Hepatocyte (in vitro differentiated cells): ENCODE measurements around the gene AIFM3. TPM values are rescaled to one million over a fixed set of nuclear protein-coding genes. Genes with fewer than 3 reads are reported as not detected.
A peak's percentile ranks its signal among the peaks of the same experiment; 100 is the strongest.

ENCODE experiments used
- DNase-seq: peaks from one replicate; pipeline ENCODE4 v3.0.0-alpha.2; 2016; ENCODE audit warnings: low spot score
- H2AFZ ChIP-seq: fragments of 200-600 bp; sonication (generic); 2 replicates; pipeline ENCODE4 v1.6.0; 2016; ENCODE audit warnings: antibody characterized with exemption, mild to moderate bottlenecking
- H3K27ac ChIP-seq: fragments of 200-600 bp; sonication (generic); 2 replicates; pipeline ENCODE4 v1.5.1; 2016; ENCODE audit warnings: mild to moderate bottlenecking
- H3K27me3 ChIP-seq: fragments of 200-600 bp; sonication (generic); 2 replicates; pipeline ENCODE4 v1.6.1; 2016
- H3K36me3 ChIP-seq: fragments of 200-600 bp; sonication (generic); replicated peaks from 2 replicates; pipeline ENCODE4 v1.5.1; 2016; ENCODE audit warnings: low read depth; ENCODE audit not compliant: insufficient read depth
- H3K4me1 ChIP-seq: fragments of 200-600 bp; sonication (generic); 2 replicates; pipeline ENCODE4 v1.5.1; 2016; ENCODE audit warnings: mild to moderate bottlenecking, moderate library complexity; ENCODE audit not compliant: insufficient read depth
- H3K4me2 ChIP-seq: fragments of 200-600 bp; sonication (generic); 2 replicates; pipeline ENCODE4 v1.6.0; 2016
- H3K4me3 ChIP-seq: fragments of 200-600 bp; sonication (generic); 2 replicates; pipeline ENCODE4 v1.5.1; 2016; ENCODE audit warnings: mild to moderate bottlenecking
- H3K79me2 ChIP-seq: fragments of 200-600 bp; sonication (generic); 2 replicates; pipeline ENCODE4 v1.6.0; 2017; ENCODE audit warnings: mild to moderate bottlenecking
- H3K9me2 ChIP-seq: fragments of 200-600 bp; sonication (generic); replicated peaks from 2 replicates; pipeline ENCODE4 v1.6.0; 2017; ENCODE audit warnings: mild to moderate bottlenecking; ENCODE audit not compliant: insufficient read depth
- H3K9me3 ChIP-seq: fragments of 200-600 bp; sonication (generic); 2 replicates; pipeline ENCODE4 v1.5.1; 2016; ENCODE audit warnings: low read depth, mild to moderate bottlenecking
- H4K20me1 ChIP-seq: fragments of 200-600 bp; sonication (generic); 2 replicates; pipeline ENCODE4 v1.6.0; 2016; ENCODE audit warnings: mild to moderate bottlenecking; ENCODE audit not compliant: insufficient read depth, poor library complexity, severe bottlenecking
- EZH2 ChIP-seq: fragments of 200-600 bp; sonication (generic); IDR thresholded peaks from 2 replicates; pipeline ENCODE4 v1.6.1; 2016; ENCODE audit warnings: antibody characterized with exemption, mild to moderate bottlenecking, borderline replicate concordance
- EZH2phosphoT487 ChIP-seq: fragments of 200-600 bp; sonication (generic); IDR thresholded peaks from one replicate; pipeline ENCODE4 v1.6.1; 2018; ENCODE audit warnings: antibody characterized with exemption, mild to moderate bottlenecking, low read depth, moderate library complexity; ENCODE audit not compliant: unreplicated experiment, severe bottlenecking
- WGBS: methylation state at CpG from one replicate; pipeline ENCODE4 v1.1.6; 2016; ENCODE audit warnings: low lambda C conversion rate; ENCODE audit errors: missing lambda C conversion rate; 5-methylcytosine and 5-hydroxymethylcytosine counted together
- polyA plus RNA-seq: library from polyadenylated mRNA; unstranded; fragments of >200 nt; fragmentation: Nextera tagmentation; extraction: Ambion mirVana; gene quantifications from 2 replicates; pipeline ENCODE4 v1.2.1, GENCODE V29; 2016
- total RNA-seq: library from RNA; depleted of rRNA; stranded (reverse); fragments of >200 nt; gene quantifications from 2 replicates; pipeline ENCODE4 v1.2.3, GENCODE V29; 2014
- TF ChIP-seq, protein P1 (sequence below): fragments of 200-600 bp; sonication (generic); IDR thresholded peaks from 2 replicates; pipeline ENCODE4 v1.5.1; 2016; ENCODE audit warnings: antibody characterized with exemption, mild to moderate bottlenecking; ENCODE audit not compliant: poor library complexity

Gene AIFM3
- total and polyA plus RNA-seq, 2 experiments from 2014 or later, result 1.7 to 3.1 TPM

DNA sequence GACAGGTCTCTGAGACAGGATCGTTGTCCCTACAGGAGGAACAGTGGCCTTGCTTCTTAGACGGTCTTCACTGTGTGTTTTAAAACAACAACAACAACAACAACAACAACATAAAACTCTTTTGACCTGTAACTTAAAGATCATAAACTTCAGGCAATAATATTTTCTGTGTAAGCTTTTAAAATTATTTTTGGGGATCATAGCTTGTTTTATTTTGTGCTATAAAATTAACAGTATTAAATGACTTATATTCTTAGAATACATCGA, 13.8 kb upstream of the AIFM3 start:
- Histone ChIP-seq H4K20me1 (peaks cover 21% of the 10 kb centered on the region), H2AFZ (no peak overlapping the region), H3K27me3 (no peaks in the 10 kb centered on the region), H3K9me2 (no peaks in the 10 kb centered on the region), H3K79me2 (peaks cover 59% of the 10 kb centered on the region), H3K4me2 (peak overlapping the region; percentile 47), H3K9me3 (no peaks in the 10 kb centered on the region), H3K4me1 (peaks cover 40% of the 10 kb centered on the region), H3K4me3 (no peak overlapping the region), H3K36me3 (no peaks in the 10 kb centered on the region), H3K27ac (peak overlapping the region; percentile 89)
- TF ChIP-seq EZH2 (no peak), EZH2phosphoT487 (no peak)
- TF ChIP-seq, protein P1, sequence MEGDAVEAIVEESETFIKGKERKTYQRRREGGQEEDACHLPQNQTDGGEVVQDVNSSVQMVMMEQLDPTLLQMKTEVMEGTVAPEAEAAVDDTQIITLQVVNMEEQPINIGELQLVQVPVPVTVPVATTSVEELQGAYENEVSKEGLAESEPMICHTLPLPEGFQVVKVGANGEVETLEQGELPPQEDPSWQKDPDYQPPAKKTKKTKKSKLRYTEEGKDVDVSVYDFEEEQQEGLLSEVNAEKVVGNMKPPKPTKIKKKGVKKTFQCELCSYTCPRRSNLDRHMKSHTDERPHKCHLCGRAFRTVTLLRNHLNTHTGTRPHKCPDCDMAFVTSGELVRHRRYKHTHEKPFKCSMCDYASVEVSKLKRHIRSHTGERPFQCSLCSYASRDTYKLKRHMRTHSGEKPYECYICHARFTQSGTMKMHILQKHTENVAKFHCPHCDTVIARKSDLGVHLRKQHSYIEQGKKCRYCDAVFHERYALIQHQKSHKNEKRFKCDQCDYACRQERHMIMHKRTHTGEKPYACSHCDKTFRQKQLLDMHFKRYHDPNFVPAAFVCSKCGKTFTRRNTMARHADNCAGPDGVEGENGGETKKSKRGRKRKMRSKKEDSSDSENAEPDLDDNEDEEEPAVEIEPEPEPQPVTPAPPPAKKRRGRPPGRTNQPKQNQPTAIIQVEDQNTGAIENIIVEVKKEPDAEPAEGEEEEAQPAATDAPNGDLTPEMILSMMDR, result no peak
- WGBS, result 84% methylated on average over 3 of the region's 3 CpGs
- DNase-seq, result peak; percentile 20

- Histone ChIP-seq H3K4me2 (peak overlapping the region; percentile 47), H3K27ac (peak overlapping the region; percentile 89)
Observed at GRCh38 chr22:20953668-20954500, 13.2 kb upstream of the AIFM3 start.

GRCh38 chr22:20955548-20955947, 11.5 kb upstream of the AIFM3 start:
- TF ChIP-seq EZH2 (no peak), EZH2phosphoT487 (no peak)
- TF ChIP-seq, protein P1, result no peak
- Histone ChIP-seq H3K9me3 (no peaks in the 10 kb centered on the region), H3K4me2 (peak overlapping the region; percentile 99), H3K4me1 (peaks cover 40% of the 10 kb centered on the region), H3K79me2 (peaks cover 42% of the 10 kb centered on the region), H3K27ac (peak overlapping the region; percentile 76), H3K27me3 (no peaks in the 10 kb centered on the region), H2AFZ (no peak overlapping the region), H4K20me1 (no peaks in the 10 kb centered on the region), H3K9me2 (no peaks in the 10 kb centered on the region), H3K4me3 (no peak overlapping the region), H3K36me3 (no peaks in the 10 kb centered on the region)
- DNase-seq, result no peak
- 77% methylated on average over 7 of the region's 7 CpGs for WGBS

More at GRCh38 chr22:20953668-20954500, 13.2 kb upstream of the AIFM3 start:
- H2AFZ ChIP-seq, result no peak overlapping the region
- peaks cover 15% of the 10 kb centered on the region for H4K20me1 ChIP-seq
- peaks cover 53% of the 10 kb centered on the region for H3K79me2 ChIP-seq
- TF ChIP-seq, protein P1, result no peak
- TF ChIP-seq EZH2 (no peak), EZH2phosphoT487 (no peak)
- no peaks in the 10 kb centered on the region for H3K27me3 ChIP-seq
- no peak overlapping the region for H3K4me3 ChIP-seq
- no peaks in the 10 kb centered on the region for H3K9me3 ChIP-seq
- peak; percentile 67 for DNase-seq
- H3K36me3 ChIP-seq, result no peaks in the 10 kb centered on the region
- no peaks in the 10 kb centered on the region for H3K9me2 ChIP-seq
- 93% methylated on average over 8 of the region's 8 CpGs for WGBS
- peaks cover 40% of the 10 kb centered on the region for H3K4me1 ChIP-seq
